Measurements from ENCODE around the gene F9.

Gene F9

DNA sequence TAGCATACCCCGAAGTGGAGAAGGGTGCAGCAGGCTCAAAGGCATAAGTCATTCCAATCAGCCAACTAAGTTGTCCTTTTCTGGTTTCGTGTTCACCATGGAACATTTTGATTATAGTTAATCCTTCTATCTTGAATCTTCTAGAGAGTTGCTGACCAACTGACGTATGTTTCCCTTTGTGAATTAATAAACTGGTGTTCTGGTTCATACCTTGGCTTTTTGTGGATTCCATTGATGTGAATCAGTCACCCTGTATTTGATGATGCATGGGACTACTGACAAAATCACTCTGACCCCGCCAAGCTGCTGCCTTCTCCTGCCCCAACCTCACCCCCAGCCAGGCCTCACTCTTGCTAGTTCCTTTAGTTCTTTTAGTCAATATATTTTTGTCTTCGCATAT is 32.7 kb downstream of the F9 start:
- H3K36me3 ChIP-seq: no peaks in the 10 kb centered on the region
- H4K20me1 ChIP-seq: peaks cover 0 to under 1% (median 0%) of the 10 kb centered on the region in 11 experiments; a peak in 1 of 22 replicates

DNA sequence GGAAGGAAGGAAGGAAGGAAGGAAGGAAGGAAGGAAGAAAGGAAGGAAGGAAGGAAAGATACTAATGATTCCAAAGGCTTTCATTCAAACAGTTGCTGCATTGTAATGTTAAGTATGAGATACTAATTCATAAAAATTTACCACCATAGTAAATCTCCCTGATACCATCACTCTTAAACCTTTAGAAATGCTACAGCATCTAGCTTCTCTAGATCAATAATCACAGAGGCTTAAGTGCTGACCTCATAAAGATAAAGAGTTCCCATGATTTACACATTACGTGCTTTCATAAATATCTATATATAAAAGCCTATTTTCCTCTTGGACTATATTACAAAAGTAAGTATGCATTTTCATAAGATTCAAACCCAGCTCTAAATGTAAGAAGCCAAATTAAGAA is 36.4 kb downstream of the F9 start:
- TF ChIP-seq Cebpa-rat (IDR thresholded peaks at IDR 0.05): no peak
- Histone ChIP-seq H3K27ac (no peak overlapping the region), H3K36me3 (no peaks in the 10 kb centered on the region), H4K20me1 (no peaks in the 10 kb centered on the region), H3K4me2 (no peak overlapping the region), H3K4me3 (no peak overlapping the region), H3K9me3 (replicated peaks in 1 of 11) (no peaks in the 10 kb centered on the region), H3K9ac (no peak overlapping the region), H3K27me3 (peaks cover 89 to 100% (median 97%) of the 10 kb centered on the region in 11 experiments), H3K4me1 (no peaks in the 10 kb centered on the region)

More for the DNA sequence above, 32.7 kb downstream of the F9 start:
- no peak overlapping the region for H3K9ac ChIP-seq
- H3K27ac ChIP-seq: no peak overlapping the region
- peaks cover 0 to 9% (median 5%) of the 10 kb centered on the region in 10 experiments; a peak in 7 of 20 replicates for H3K4me1 ChIP-seq
- H3K9me3 ChIP-seq (replicated peaks in 1 of 11): no peaks in the 10 kb centered on the region
- H3K4me2 ChIP-seq: no peak overlapping the region
- H3K4me3 ChIP-seq: no peak overlapping the region
- H3K27me3 ChIP-seq: peaks cover 87 to 100% (median 95%) of the 10 kb centered on the region in 11 experiments
- no peak for TF ChIP-seq Cebpa-rat (IDR thresholded peaks at IDR 0.05)

DNA sequence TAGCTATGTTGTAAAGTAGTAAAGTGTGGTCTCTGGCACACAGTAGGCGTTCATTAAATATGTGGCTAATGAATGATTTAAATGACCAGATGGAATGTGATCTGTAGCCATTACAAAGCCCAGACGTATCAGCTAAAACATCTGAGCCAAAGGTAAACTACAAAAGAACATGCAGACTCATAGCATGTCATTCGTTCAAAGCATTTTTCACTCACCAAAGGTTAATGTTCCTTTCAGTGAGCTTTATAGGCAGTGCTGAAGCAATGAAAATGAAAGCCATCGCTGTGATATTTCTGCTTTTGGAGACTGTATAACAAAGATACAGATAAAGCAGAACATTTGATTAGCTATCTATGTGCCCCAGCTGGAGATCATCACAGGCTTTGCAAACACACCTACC is 50.5 kb downstream of the F9 start:
- Histone ChIP-seq H4K20me1 (no peaks in the 10 kb centered on the region; a peak in 1 of 22 replicates), H3K4me3 (no peak overlapping the region), H3K4me1 (no peaks in the 10 kb centered on the region), H3K27me3 (peaks cover 82 to 100% (median 98%) of the 10 kb centered on the region in 11 experiments), H3K36me3 (no peaks in the 10 kb centered on the region), H3K9ac (no peak overlapping the region), H3K9me3 (replicated peaks in 1 of 11) (no peaks in the 10 kb centered on the region; a peak in 1 of 22 replicates), H3K27ac (no peak overlapping the region), H3K4me2 (no peak overlapping the region)
- no peak for TF ChIP-seq Cebpa-rat (IDR thresholded peaks at IDR 0.05)

DNA sequence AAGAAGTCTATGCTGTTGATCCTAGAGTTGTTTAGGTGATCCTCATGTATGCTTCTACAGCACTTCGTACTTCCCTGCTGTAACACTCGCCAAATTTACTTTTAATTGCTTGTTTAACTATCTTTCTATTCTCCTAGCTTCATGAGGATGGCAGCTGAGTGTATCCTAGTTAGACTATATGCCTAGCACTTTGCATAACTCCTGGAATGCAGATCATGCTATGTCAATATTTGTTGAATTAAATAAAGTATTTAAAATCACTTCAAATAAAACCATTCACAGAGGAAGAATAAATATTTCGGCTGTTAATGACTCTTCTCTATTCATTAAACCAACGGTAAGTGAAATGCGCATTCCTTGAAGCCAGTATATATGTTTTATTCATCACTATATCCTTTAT is 55.1 kb downstream of the F9 start:
- Histone ChIP-seq H3K9ac (no peak overlapping the region), H3K27ac (no peak overlapping the region), H3K4me1 (no peaks in the 10 kb centered on the region), H4K20me1 (no peaks in the 10 kb centered on the region; a peak in 1 of 22 replicates), H3K4me2 (no peak overlapping the region), H3K4me3 (no peak overlapping the region), H3K27me3 (peaks cover 82 to 100% (median 99%) of the 10 kb centered on the region in 11 experiments), H3K36me3 (no peaks in the 10 kb centered on the region), H3K9me3 (replicated peaks in 1 of 11) (no peaks in the 10 kb centered on the region; a peak in 1 of 22 replicates)
- no peak for TF ChIP-seq Cebpa-rat (IDR thresholded peaks at IDR 0.05)

DNA sequence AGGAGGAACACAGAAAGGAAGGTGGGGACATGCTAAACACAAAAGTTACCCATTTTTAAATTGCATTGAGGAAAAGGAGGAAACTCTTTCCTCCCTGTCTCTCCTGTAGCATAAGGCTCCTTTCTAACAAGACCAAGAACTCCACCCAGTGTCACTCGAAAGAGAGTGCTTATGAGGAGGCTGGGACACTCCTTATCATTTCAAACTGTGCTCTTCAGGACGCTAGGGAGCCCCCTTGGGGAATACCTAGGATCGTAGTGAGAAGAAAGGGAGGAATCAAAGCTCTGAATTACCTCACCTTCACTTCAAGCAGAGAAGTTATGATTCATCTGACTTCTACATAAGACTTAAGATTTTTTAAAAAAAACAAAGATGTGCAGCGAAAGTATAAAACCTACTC is 65.5 kb downstream of the F9 start:
- Histone ChIP-seq H3K4me1 (no peaks in the 10 kb centered on the region), H3K9me3 (replicated peaks in 1 of 11) (peaks cover 0 to 10% (median 0%) of the 10 kb centered on the region in 11 experiments; a peak in 2 of 22 replicates), H3K27me3 (peaks cover 48 to 74% (median 68%) of the 10 kb centered on the region in 11 experiments), H3K4me2 (no peak overlapping the region), H3K36me3 (no peaks in the 10 kb centered on the region), H3K4me3 (no peak overlapping the region), H3K27ac (no peak overlapping the region), H4K20me1 (no peaks in the 10 kb centered on the region), H3K9ac (no peak overlapping the region)
- TF ChIP-seq Cebpa-rat (IDR thresholded peaks at IDR 0.05): no peak

DNA sequence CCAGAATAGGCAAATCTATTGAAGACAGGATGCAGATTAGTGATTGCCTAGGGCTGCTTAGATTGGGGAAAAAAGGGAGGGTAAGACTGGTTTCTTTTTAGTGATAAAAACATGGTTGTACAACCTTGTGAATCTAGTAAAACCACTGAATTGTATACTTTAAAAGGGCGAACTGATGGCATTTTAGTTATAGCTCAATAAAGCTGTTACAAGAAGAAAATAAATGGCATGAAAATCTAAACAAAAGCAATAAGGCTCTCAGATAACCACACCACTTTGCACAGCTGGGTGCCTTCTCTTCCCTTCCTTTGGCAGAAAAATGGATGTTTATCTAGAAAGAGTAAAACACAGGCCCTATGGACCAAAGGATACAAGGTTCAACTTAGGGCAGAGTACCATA is 69.6 kb downstream of the F9 start:
- Histone ChIP-seq H3K9ac (no peak overlapping the region), H3K27me3 (peaks cover 64 to 95% (median 90%) of the 10 kb centered on the region in 11 experiments), H3K4me2 (no peak overlapping the region), H3K4me1 (no peaks in the 10 kb centered on the region), H3K9me3 (replicated peaks in 1 of 11) (peaks cover 0 to 12% (median 0%) of the 10 kb centered on the region in 11 experiments; a peak in 2 of 22 replicates), H3K36me3 (no peaks in the 10 kb centered on the region), H3K27ac (no peak overlapping the region), H4K20me1 (no peaks in the 10 kb centered on the region), H3K4me3 (no peak overlapping the region)
- TF ChIP-seq Cebpa-rat (IDR thresholded peaks at IDR 0.05): no peak
